Uterus (tissue), 2 donors: ENCODE data around the gene ROPN1B.

ENCODE experiments used
- POLR2A ChIP-seq, 2 donors: fragments of 450-650 bp; IDR thresholded peaks; one replicate each; pipeline ENCODE4 v1.6.1; 2016; ENCODE audit warnings: antibody characterized with exemption in 2 of 2, mild to moderate bottlenecking in 1 of 2, moderate library complexity in 1 of 2
- TF ChIP-seq, protein P1 (sequence below), 4 experiments: fragments of 200-600 bp in 2 of 4; fragments of 450-650 bp in 2 of 4; sonication (generic) in 2 of 4; IDR thresholded peaks; one replicate each; pipeline ENCODE4 v1.5.1; 2016 to 2019; ENCODE audit warnings: antibody characterized with exemption in 4 of 4, mild to moderate bottlenecking in 2 of 4, moderate library complexity in 1 of 4

DNA sequence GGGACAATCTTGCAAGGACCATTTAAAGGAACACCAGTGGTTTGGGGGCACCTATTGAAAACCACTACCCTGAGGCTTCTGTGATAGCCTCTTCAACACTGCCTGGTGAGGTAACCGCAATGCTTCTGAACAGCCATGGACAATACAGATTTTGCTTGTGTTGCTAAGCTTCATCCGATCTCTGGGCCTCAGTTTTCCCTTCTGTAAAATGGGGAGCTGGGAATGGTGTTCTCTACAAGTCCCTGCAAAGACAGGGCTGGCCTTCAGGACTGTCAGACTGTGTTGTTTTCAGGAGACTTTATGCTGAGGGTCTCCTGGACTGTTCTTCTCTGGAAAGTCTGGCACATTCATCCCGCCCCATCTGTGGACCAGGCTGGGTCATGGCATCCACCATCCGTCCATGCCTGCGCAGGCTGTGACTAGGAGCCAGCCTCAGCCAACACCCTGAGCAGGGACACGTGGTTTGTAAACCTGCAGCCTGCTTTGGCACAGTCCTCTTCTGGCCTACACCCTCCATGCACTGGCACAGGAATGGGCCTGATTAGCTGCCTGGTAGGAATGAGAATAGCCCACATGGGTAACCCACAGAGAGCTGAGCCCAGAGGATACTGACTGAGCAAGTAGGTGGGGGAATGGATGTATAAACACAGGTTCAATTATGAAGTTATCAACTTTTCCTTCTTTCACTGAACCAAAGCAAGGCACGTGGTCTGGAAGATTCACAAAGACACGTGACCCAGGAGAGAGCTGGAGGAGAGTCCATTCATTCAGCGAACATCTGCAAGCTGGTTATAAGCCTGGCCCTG, 55.3 kb downstream of the ROPN1B start:
- TF ChIP-seq, protein P1, sequence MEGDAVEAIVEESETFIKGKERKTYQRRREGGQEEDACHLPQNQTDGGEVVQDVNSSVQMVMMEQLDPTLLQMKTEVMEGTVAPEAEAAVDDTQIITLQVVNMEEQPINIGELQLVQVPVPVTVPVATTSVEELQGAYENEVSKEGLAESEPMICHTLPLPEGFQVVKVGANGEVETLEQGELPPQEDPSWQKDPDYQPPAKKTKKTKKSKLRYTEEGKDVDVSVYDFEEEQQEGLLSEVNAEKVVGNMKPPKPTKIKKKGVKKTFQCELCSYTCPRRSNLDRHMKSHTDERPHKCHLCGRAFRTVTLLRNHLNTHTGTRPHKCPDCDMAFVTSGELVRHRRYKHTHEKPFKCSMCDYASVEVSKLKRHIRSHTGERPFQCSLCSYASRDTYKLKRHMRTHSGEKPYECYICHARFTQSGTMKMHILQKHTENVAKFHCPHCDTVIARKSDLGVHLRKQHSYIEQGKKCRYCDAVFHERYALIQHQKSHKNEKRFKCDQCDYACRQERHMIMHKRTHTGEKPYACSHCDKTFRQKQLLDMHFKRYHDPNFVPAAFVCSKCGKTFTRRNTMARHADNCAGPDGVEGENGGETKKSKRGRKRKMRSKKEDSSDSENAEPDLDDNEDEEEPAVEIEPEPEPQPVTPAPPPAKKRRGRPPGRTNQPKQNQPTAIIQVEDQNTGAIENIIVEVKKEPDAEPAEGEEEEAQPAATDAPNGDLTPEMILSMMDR (IDR thresholded peaks at IDR 0.05): no peak
- TF ChIP-seq POLR2A (IDR thresholded peaks at IDR 0.05): no peak
